GM10248 (cell line): ENCODE data around the gene ZNRD2.

Source experiments
- CTCF ChIA-PET: fragments of 300-600 bp; sonication (Branson Sonifier 250); formaldehyde crosslinking; extraction: SDS; loops from one replicate; lab custom pipeline; 2021; ENCODE audit warnings: antibody characterized with exemption; lab: Yijun Ruan, JAX
- POLR2A ChIA-PET: fragments of 350-650 bp; sonication (Branson Sonifier 250); formaldehyde crosslinking; extraction: SDS; loops from one replicate; lab custom pipeline; 2020; ENCODE audit warnings: antibody characterized with exemption; lab: Yijun Ruan, JAX
- DNase-seq: peaks from one replicate; pipeline ENCODE4 v3.0.0; 2012; ENCODE audit errors: extremely low spot score
- CTCF ChIP-seq: IDR thresholded peaks from 2 replicates; pipeline ENCODE4 v1.5.1; 2012; ENCODE audit warnings: mild to moderate bottlenecking, low read depth; ENCODE audit errors: extremely low read depth, missing control alignments, control extremely low read depth

ZNRD2 gene

GRCh38 chr11:65616575-65617001, 46.3 kb downstream of the ZNRD2 start:
- no peak for DNase-seq
- no peak for TF ChIP-seq CTCF
- ChIA-PET POLR2A (no interaction called here), CTCF (interaction anchor here (0.7 to 2.0 kb wide), 6 partner anchors 9 to 65 kb away, joined by 3 to 24 read pairs (median 3); partner anchors contain the start of gene SIPA1)

- DNase-seq: no peak
- no peak for TF ChIP-seq CTCF
- POLR2A ChIA-PET: no interaction called here
- CTCF ChIA-PET: interaction anchor here (0.7 to 2.0 kb wide), 6 partner anchors 9 to 66 kb away, joined by 3 to 24 read pairs (median 3); partner anchors contain the start of gene SIPA1
Observed at GRCh38 chr11:65617136-65617850, 47.0 kb downstream of the ZNRD2 start.

GRCh38 chr11:65617990-65618751, 47.9 kb downstream of the ZNRD2 start:
- ChIA-PET POLR2A (no interaction called here), CTCF (interaction anchor here (1.0 to 2.0 kb wide), 4 partner anchors 8 to 36 kb away, joined by 3 to 24 read pairs (median 4); partner anchors contain the start of gene SIPA1)
- no peak for DNase-seq
- TF ChIP-seq CTCF: no peak

DNA sequence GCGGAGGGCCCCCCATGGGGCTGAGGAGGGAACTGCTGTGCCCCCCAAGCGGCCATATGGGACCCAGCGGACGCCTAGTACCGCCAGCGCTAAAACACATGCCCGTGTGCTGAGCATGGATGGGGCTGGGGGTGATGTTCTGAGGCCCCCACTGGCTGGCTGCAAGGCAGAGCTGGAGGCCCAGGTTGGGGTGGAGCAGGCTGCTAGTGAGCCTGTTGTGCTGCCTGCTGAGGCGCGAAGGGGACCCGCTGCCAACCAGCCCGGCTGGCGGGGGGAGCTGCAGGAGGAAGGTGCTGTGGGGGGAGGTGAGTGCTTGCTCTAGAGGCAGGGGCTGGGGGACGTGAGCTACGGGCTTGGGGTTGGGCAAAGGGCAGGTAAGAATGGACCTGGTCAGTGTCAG, 48.5 kb downstream of the ZNRD2 start:
- ChIA-PET CTCF (interaction anchor here (1.0 to 1.3 kb wide), 2 partner anchors 20 to 35 kb away, joined by 3 to 4 read pairs; partner anchors contain the start of gene SIPA1), POLR2A (no interaction called here)
- no peak for DNase-seq
- no peak for TF ChIP-seq CTCF

- ChIA-PET CTCF (interaction anchor here (1.3 to 1.6 kb wide), 3 partner anchors 19 to 160 kb away, joined by 4 read pairs; partner anchors contain the start of gene SIPA1), POLR2A (no interaction called here)
- DNase-seq: no peak
- no peak for TF ChIP-seq CTCF
Observed at GRCh38 chr11:65619281-65619928, 49.1 kb downstream of the ZNRD2 start.

- DNase-seq: no peak
- ChIA-PET CTCF (interaction anchor here (1.3 to 1.6 kb wide), 3 partner anchors 17 to 159 kb away, joined by 4 to 6 read pairs (median 4); partner anchors contain the start of gene SIPA1), POLR2A (no interaction called here)
- no peak for TF ChIP-seq CTCF
Observed at GRCh38 chr11:65620666-65621065, 50.4 kb downstream of the ZNRD2 start.
